ENCODE data around the gene EIF3F. TPM values are rescaled to one million over a fixed set of nuclear protein-coding genes. Genes with fewer than 3 reads are reported as not detected.

Gene EIF3F
- total and polyA plus RNA-seq, 9 of the 15 experiments (the other 6 are each of a cell fraction or from before 2014, with no cell fraction given): 50.1 to 259 (median 135) TPM

DNA sequence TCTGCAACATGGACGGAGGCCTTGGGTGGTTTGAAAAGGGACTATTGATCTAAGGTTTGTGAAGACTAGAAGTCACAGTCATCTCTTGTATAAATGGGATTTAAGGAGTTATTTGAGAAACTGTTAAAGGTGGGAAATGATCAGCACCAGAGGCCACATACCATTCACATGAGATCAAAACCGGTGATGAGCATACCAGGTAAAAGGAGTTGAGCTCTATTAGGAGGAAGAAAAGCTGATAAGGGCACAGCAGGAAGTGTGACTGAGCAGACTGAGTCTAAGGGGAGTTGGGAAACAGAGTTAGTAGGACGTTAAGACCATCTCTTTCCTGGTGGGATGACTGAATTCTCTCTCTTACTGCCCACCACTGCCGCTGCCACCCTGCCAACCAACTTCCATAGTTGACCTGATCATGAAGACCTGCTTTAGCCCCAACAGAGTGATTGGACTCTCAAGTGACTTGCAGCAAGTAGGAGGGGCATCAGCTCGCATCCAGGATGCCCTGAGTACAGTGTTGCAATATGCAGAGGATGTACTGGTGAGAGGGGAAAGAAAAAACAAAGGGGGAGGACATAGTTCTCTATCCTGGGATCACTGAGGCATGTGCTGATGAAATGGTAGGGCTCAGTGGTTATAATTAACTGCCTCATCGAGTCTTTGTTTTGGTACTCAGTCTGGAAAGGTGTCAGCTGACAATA is 7.6 kb downstream of the EIF3F start:
- Histone ChIP-seq H3K9me1 (ENCODE audit: control insufficient read depth, insufficient read depth, low read length) (no peaks in the 10 kb centered on the region), H3K36me3 (ENCODE audit: control insufficient read depth, insufficient read depth, low read length) (peaks cover 83% of the 10 kb centered on the region), H3K4me2 (ENCODE audit: insufficient read depth, low read length) (no peak overlapping the region), H3K79me2 (ENCODE audit: control insufficient read depth, insufficient read depth, low read length) (peaks cover 9% of the 10 kb centered on the region), H3K27me3 (ENCODE audit: control insufficient read depth in 2 of 2, insufficient read depth in 2 of 2, low read length in 2 of 2) (no peaks in the 10 kb centered on the region), H3K9ac (ENCODE audit: insufficient read depth in 1 of 2, low read depth in 2 of 2, low read length in 2 of 2) (no peak overlapping the region), H3K4me1 (replicated peaks in 1 of 2; ENCODE audit: control insufficient read depth in 2 of 2, insufficient read depth in 2 of 2, low read length in 2 of 2) (no peaks in the 10 kb centered on the region), H4K20me1 (replicated peaks; ENCODE audit: control insufficient read depth, insufficient read depth, low read length) (no peaks in the 10 kb centered on the region; the same call in 1 of the 2 replicates), H3K27ac (ENCODE audit: extremely low read depth, low read depth, low read length) (no peak overlapping the region), H3K9me3 (replicated peaks; ENCODE audit: control insufficient read depth, insufficient read depth, low read depth, low read length) (no peaks in the 10 kb centered on the region), H3K4me3 (no peak overlapping the region), H2AFZ (ENCODE audit: low read depth, low read length) (no peak overlapping the region)
- CTCF ChIA-PET (ENCODE audit: low intra/inter-chr PET ratio): no interaction called here
- no peak for DNase-seq (ENCODE audit: extremely low read depth in 1 of 4, low spot score in 3 of 4)
- intact Hi-C loops (cut with micrococcal nuclease): no loop called here
- TF ChIP-seq ZBTB1 (CRISPR knock-in tag; IDR thresholded peaks at IDR 0.05; ENCODE audit: borderline replicate concordance, low read depth): no peak
- TF ChIP-seq ZNF707 (CRISPR knock-in tag; conservative IDR thresholded peaks at IDR 0.05): no peak
- no peak for TF ChIP-seq STAT5B (CRISPR knock-in tag; IDR thresholded peaks at IDR 0.05)
- TF ChIP-seq ZKSCAN3 (CRISPR knock-in tag; IDR thresholded peaks at IDR 0.05): no peak
- TF ChIP-seq ZNF354B (CRISPR knock-in tag; IDR thresholded peaks at IDR 0.05): no peak
- no peak for TF ChIP-seq HDAC3 (IDR thresholded peaks at IDR 0.05; ENCODE audit: borderline replicate concordance, partially characterized antibody)
- TF ChIP-seq ELF1 (tag; IDR thresholded peaks at IDR 0.05): no peak
- TF ChIP-seq POLR2G (IDR thresholded peaks at IDR 0.05; ENCODE audit: low read depth, low read length): no peak
- TF ChIP-seq ESRRA (IDR thresholded peaks at IDR 0.05; ENCODE audit: borderline replicate concordance, low read depth): no peak
- TF ChIP-seq SMARCC2 (IDR thresholded peaks at IDR 0.05; ENCODE audit: low read depth): no peak
- TF ChIP-seq SRF (CRISPR knock-in tag; IDR thresholded peaks at IDR 0.05): no peak
- TF ChIP-seq, protein P1, sequence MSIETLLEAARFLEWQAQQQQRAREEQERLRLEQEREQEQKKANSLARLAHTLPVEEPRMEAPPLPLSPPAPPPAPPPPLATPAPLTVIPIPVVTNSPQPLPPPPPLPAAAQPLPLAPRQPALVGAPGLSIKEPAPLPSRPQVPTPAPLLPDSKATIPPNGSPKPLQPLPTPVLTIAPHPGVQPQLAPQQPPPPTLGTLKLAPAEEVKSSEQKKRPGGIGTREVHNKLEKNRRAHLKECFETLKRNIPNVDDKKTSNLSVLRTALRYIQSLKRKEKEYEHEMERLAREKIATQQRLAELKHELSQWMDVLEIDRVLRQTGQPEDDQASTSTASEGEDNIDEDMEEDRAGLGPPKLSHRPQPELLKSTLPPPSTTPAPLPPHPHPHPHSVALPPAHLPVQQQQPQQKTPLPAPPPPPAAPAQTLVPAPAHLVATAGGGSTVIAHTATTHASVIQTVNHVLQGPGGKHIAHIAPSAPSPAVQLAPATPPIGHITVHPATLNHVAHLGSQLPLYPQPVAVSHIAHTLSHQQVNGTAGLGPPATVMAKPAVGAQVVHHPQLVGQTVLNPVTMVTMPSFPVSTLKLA (conservative IDR thresholded peaks at IDR 0.05): no peak
- no peak for TF ChIP-seq NFE2L1 (tag; IDR thresholded peaks at IDR 0.05; ENCODE audit: borderline replicate concordance, low read depth)
- TF ChIP-seq ZNF696 (CRISPR knock-in tag; conservative IDR thresholded peaks at IDR 0.05): no peak
- TF ChIP-seq GABPB2 (CRISPR knock-in tag; conservative IDR thresholded peaks at IDR 0.05): no peak
- POLR2A ChIA-PET: no interaction called here
- in situ Hi-C loops (cut with MboI): no loop called here
- no TSS peak for BruUV-seq (replicated peaks)
- FAIRE-seq: no peak
- ATAC-seq: no peak
- whole genome bisulfite sequencing (ENCODE audit: insufficient coverage, low coverage, missing lambda C conversion rate): 74% methylated on average over 6 of the region's 6 CpGs

All from K562 (cell line).